HepG2 (cell line): Measurements from ENCODE around the gene CDC42EP1.
A peak's percentile ranks its signal among the peaks of the same experiment; 100 is the strongest.

Source experiments
- ATF7-NPFF ChIP-seq: sonication (generic); formaldehyde crosslinking; IDR thresholded peaks from 2 replicates; pipeline ENCODE4 v1.8.1; 2023; ENCODE audit warnings: mild to moderate bottlenecking, low read depth, missing genetic modification reagents, moderate library complexity
- CTCF ChIP-seq: sonication (generic); formaldehyde crosslinking; IDR thresholded peaks from 2 replicates; pipeline ENCODE4 v1.5.0; 2020; ENCODE audit warnings: mild to moderate bottlenecking, missing genetic modification reagents, moderate library complexity
- FOXA3 ChIP-seq: IDR thresholded peaks from 2 replicates; pipeline ENCODE4 v1.6.1; 2016; ENCODE audit warnings: missing genetic modification reagents, missing compliant biosample characterization
- RBAK ChIP-seq: sonication (generic); formaldehyde crosslinking; IDR thresholded peaks from 2 replicates; pipeline ENCODE4 v1.5.1; 2020; ENCODE audit warnings: mild to moderate bottlenecking, missing genetic modification reagents
- SMARCC2 ChIP-seq: fragments of 450-650 bp; IDR thresholded peaks from 2 replicates; pipeline ENCODE4 v1.6.1; 2017; ENCODE audit warnings: antibody characterized with exemption, mild to moderate bottlenecking
- SMYD3 ChIP-seq: sonication (generic); formaldehyde crosslinking; IDR thresholded peaks from 2 replicates; pipeline ENCODE4 v1.8.1; 2023; ENCODE audit warnings: mild to moderate bottlenecking, missing genetic modification reagents
- ZFAT ChIP-seq: sonication (generic); formaldehyde crosslinking; conservative IDR thresholded peaks from 2 replicates; pipeline ENCODE4 v1.8.1; 2023; ENCODE audit warnings: missing genetic modification reagents, inconsistent platforms
- ZNF121 ChIP-seq: sonication (generic); formaldehyde crosslinking; IDR thresholded peaks from 2 replicates; pipeline ENCODE4 v1.5.0; 2020; ENCODE audit warnings: mild to moderate bottlenecking, missing genetic modification reagents

GRCh38 chr22:37578002-37578401 lies 17.7 kb downstream of the CDC42EP1 start:
- TF ChIP-seq CTCF (CRISPR knock-in tag), result no peak
- TF ChIP-seq ZNF121 (CRISPR knock-in tag), result 0 out of 2 replicates have a peak, but pooled peaks have one; percentile 35
- TF ChIP-seq RBAK (CRISPR knock-in tag), result no peak
- no peak for TF ChIP-seq FOXA3
- no peak for TF ChIP-seq ATF7-NPFF (CRISPR knock-in tag)
- TF ChIP-seq SMARCC2, result no peak
- TF ChIP-seq ZFAT, result no peak
- TF ChIP-seq SMYD3 (CRISPR knock-in tag), result no peak
